DMS114 treated with DMSO at 0.1 percent for 48 hours (cell line): ENCODE measurements around the gene CARHSP1.
"Not testable (repeated sequence)": the region's sequence is repeated elsewhere in the genome, so short reads cannot be mapped to it uniquely, and the experiment has no call there.

ENCODE experiments used
- DNase-seq: peaks from one replicate; lab custom pipeline; 2025; ENCODE audit not compliant: unreplicated experiment; lab: John Stamatoyannopoulos, UW

The CARHSP1 gene

DNA sequence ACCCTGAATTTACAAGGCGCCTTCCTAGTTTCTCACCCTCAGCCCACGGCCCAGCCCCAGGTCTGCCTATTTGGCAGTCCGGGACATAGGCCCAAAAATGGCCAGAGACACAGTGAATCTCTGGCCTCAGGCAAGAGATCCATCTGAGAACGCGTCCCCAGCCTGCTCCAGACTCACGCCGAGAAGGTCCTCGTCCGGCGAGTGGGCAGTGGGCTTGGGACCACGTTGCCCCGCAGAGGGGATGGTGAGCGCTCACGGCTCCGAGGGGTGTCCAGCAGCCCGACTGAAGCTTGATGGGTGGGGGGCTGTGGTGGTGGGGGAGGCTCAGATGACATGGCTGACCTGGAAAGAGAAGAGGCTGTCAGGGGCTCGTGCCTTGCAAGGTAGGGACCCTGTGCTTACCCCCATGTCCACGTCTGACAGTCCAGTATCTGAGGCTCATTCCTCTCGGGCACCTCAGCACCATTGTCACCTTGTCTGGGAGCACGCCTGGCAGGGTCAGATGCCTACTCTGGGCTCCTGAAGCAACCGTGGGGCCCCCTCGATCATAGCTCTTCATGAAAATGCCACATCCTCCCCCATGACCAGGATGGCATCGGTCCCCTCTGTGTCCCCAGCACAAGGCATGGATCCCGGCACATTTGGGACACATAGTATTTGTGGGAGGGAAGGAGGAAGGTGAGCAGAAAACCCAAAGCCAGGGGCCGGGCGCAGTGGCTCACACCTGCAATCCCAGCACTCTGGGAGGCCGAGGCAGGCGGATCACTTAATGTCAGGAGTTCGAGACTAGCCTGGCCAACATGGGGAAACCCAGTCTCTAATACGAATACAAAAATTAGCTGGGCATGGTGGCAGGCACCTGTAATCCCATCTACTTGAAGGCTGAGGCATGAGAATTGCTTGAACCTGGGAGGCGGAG is 9.6 kb downstream of the CARHSP1 start:
- no peak for DNase-seq

DNA sequence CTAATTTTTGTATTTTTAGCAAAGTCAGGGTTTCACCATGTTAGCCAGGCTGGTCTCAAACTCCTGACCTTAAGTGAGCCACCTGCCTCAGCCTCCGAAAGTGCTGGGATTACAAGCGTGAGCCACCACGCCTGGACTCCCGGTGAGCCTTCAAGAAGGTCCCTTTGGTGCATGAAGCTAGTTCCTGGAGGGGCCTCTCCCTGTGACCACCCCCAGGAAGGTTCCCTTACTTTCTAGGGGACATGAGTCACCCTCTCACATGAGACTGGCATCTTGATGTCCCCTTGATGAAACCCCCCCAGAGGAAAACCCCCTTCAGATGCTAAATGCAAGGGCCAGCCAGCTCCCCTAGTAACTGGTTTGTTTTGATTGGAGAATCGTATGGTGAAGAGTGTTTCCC is 12.8 kb downstream of the CARHSP1 start:
- DNase-seq, result no peak

- DNase-seq, result no peak
Measured at GRCh38 chr16:8855051-8855786, 13.6 kb downstream of the CARHSP1 start.

DNA sequence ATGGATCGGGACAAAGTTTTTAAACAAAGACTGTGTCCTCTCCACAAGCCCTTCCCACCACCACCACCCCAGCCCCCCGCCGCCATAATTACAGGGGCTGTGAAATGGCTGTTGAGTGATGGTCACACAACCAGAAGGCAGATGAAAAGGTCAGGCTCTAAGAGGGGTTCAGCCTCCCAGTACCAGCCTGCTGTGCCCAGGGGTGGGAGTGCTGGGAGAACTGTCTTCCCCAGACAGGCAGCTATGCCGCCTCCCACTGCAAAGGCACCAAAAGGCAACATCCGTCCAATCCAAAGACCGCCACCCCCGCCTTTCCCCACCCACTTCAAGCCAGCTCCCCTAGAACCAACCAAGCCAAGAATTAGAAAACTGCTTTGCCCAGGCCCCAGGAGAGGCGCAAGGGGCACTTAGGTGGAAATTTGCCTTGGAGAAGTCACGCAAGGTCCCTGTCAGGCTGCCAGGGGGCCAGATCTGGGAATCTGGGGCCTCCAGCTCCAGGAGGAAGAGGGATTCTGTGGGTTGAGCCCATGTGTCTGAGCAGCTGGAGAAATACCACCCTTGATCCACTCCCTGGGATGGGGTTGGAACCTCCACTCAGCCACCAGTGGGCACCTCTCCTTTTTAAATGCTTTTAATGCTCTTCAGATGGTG is 14.4 kb downstream of the CARHSP1 start:
- no peak for DNase-seq

DNA sequence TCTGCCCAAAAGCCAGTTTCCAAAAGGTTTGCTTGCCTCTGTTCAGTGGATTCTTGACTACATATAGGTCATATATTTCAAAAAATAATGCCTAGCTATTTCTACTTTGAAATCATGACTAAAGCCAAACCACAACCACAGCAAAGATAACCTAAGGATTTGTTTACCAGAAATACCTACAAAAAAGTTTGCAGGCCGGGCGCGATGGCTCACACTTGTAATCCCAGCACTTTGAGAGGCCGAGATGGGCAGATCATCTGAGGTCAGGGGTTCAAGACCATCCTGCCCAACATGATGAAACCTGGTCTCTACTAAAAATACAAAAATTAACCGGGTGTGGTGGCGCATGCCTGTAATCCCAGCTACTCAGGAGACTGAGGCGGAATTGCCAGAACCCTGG is 15.2 kb downstream of the CARHSP1 start:
- no peak for DNase-seq

GRCh38 chr16:8853150-8853549 is 15.7 kb downstream of the CARHSP1 start:
- DNase-seq, result no peak

GRCh38 chr16:8852534-8852933 is 16.3 kb downstream of the CARHSP1 start:
- DNase-seq, result no peak

DNA sequence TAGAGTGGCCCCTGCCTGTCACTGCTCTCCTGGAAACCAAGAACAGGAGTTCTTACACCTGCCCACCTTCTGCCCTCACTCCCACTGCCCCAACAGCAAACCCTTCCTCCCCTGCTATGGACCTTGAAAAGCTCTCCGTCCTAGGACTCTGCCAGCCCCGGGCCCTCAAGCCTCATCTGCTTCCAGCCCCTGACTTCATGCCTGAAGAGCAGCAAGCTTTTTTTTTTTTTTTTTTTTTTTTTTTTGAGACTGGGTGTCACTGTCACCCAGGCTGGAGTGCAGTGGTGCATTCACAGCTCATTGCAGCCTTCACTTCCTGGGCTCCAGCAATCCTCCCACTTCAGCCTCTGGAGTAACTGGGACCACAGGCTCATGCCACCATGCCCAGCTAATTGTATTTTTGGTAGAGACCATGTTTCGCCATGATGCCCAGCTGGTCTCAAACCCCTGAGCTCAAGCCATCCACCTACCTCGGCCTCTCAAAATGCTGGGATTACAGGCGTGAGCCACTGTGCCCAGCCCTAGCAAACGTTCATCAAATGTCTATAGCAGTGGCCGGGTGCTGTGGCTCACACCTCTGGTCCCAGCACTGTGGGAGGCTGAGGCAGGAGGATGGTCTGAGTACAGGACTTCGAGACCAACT is 16.9 kb downstream of the CARHSP1 start:
- DNase-seq, result no peak

GRCh38 chr16:8850279-8850885 is 18.4 kb downstream of the CARHSP1 start:
- no peak for DNase-seq

- no peak for DNase-seq
Measured at GRCh38 chr16:8849411-8850011, 19.3 kb downstream of the CARHSP1 start.

DNA sequence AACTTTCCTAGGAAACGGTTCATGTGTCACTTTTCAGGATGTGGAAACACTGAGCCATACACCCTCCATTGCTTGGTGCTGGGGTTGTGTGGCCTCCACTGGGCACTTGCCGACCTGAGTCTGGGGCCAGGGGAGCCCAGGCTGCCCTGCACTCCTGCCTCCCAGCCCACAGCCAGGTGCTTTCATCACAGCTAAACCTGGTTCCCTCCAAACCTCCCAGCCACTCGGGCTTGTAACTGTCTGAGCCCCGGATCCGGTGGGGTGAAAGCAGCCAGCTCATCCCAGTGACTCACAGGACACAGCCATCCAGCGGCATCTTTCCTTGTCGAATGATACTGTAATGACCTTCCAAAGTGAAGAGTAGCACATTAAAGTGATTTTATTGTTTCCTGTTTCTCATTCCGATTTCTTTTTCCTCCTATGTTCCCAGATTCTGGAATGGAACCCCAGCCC is 19.8 kb downstream of the CARHSP1 start:
- no peak for DNase-seq

GRCh38 chr16:8848231-8848938 is 20.4 kb downstream of the CARHSP1 start:
- DNase-seq, result no peak

GRCh38 chr16:8847623-8848022 is 21.2 kb downstream of the CARHSP1 start:
- no peak for DNase-seq

DNA sequence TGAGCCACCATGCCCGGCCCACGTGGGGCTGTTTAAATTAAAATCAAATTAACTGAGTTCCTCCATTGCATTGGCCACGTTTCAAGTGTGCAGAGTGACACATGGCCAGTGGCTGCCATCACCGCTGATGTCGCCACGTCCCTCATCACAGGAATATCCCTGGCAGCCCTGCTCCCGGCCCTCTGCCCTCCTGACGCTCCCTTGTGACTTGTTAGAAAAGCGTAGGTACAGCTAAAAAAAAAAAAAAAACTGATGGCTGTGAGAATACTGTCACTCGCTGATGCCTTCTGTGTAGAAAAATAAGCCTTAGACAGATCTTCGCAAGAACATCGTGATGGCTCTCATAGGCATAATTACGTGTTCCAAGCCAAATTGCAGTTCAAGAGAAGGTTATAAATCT is 21.7 kb downstream of the CARHSP1 start:
- no peak for DNase-seq

GRCh38 chr16:8846401-8846932 is 22.3 kb downstream of the CARHSP1 start:
- DNase-seq, result no peak

GRCh38 chr16:8845699-8846298 is 23.0 kb downstream of the CARHSP1 start:
- no peak for DNase-seq

DNA sequence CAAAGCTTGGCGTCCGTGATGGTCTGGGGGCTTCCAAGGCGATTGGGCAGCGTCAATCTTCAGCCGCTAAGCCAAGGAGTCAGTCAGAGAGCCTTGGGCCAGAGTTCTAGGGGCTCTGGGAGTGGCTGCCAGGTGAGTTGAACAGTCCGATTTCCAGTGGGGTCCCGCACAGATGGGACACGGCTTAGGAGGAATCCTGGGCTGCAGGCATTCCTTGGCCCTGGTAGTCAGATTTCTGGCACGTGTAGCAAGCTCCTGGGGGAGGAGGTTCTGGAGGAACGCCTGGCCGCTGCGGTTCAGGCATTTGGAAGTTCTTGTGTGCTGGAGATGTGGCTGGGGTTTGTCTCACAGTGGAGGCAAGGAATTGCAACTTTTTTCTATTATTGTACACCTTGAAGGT is 25.5 kb downstream of the CARHSP1 start:
- not testable (repeated sequence) for DNase-seq

DNA sequence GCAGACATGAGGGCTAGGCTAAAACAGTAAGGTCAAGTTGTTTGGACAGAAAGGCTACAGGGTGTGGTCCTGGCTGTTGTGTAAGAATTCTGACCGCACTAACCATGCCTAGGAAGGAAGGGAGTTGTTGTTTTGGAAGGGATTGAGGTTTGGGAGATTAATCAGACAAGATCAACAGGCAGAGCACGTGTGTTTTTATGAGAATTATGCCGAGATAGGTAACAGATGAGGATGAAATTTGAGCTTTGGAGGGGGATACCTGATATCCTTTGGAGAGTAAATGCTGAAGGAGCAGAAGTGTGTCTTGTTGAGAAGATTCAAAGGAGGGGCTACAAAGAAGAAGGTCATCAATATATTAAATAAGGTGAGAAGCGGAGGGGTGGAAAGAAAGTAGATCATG is 26.8 kb downstream of the CARHSP1 start:
- not testable (repeated sequence) for DNase-seq

DNA sequence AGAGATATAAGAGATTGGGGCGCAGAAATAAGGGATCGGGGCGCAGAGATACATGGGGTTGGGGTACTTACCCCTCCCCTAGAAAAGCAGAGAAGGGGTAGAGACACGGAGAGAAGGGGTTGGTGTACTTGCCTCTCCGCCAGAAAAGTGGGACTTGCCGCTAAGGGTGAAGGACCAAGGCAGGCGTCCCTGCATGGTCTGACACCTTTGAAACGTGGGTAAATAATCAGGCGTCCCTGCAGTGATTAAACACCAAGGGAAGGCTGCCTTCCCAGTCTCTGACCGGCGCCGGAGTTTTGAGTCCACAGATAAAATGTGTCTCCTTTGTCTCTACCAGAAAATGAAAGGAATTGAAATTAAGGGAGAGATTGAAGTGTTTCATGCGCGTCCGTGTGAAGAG is 31.2 kb downstream of the CARHSP1 start:
- not testable (repeated sequence) for DNase-seq
